GM18520 (cell line): ENCODE measurements around the gene CNDP1.
"Not testable (repeated sequence)": the region's sequence is repeated elsewhere in the genome, so short reads cannot be mapped to it uniquely, and the experiment has no call there.

ENCODE experiments used
- ATAC-seq: cut with Tn5 transposase; IDR thresholded peaks from one replicate; pipeline ENCODE4 v1.9.1; 2021; ENCODE audit not compliant: unreplicated experiment

The CNDP1 gene

GRCh38 chr18:74519320-74520095 is 14.8 kb upstream of the CNDP1 start:
- ATAC-seq: no peak

GRCh38 chr18:74520096-74520833 is 14.0 kb upstream of the CNDP1 start:
- no peak for ATAC-seq

DNA sequence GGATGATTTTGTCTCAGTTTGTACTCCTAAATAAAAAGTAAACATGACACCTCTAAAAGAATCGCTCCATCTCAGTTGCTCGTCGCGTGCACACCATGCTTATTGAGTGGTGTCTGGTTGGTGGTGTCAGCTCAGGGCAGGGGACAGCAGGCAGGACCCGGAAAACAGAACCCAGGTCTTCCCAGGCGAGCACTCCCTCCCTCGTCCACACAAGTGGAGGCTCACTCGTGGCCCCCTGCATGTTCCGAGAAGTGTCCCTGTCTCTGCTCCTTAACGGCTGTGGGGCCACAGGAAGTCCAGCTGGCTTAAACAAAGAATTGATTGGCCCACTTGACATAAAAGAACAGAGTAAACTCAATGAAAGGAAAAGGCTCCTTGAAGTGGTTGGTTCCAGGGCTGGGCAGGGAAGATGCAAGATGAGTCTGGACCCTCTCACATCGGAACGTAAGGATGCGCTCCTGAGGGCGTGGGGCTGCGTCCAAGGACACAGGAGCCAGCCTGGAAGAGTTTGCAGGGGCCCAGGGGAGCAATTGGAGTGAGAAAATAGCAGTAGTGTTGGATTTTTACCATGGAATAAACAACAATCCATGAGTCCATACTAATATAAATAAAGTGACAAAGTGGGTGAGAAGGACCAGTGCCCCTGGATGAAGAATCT is 13.1 kb upstream of the CNDP1 start:
- ATAC-seq: no peak

GRCh38 chr18:74522635-74523548 is 11.4 kb upstream of the CNDP1 start:
- no peak for ATAC-seq

DNA sequence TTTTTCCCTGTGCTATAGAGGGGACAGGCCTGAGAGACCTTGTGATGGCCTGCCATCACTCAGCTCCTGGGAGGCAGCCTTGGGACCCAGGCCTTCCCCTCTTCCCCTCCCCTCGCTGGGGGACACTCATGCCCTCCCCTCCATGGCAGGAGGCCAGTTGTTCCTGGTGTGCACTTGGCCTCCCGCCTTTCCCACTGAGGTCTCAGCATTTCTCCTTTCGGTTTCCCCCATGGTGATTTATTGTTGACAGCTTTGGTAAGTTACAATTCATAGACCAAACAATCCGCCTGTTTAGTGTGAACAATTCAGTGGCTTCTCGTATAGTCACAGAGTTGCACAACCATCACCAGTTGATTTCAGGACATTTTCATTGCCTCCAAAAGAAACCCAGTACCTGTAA is 10.2 kb upstream of the CNDP1 start:
- ATAC-seq: no peak

- not testable (repeated sequence) for ATAC-seq
Measured at GRCh38 chr18:74524915-74525314, 9.4 kb upstream of the CNDP1 start.

GRCh38 chr18:74525741-74526140 is 8.6 kb upstream of the CNDP1 start:
- ATAC-seq: no peak

- no peak for ATAC-seq
Measured at GRCh38 chr18:74526488-74526887, 7.8 kb upstream of the CNDP1 start.

DNA sequence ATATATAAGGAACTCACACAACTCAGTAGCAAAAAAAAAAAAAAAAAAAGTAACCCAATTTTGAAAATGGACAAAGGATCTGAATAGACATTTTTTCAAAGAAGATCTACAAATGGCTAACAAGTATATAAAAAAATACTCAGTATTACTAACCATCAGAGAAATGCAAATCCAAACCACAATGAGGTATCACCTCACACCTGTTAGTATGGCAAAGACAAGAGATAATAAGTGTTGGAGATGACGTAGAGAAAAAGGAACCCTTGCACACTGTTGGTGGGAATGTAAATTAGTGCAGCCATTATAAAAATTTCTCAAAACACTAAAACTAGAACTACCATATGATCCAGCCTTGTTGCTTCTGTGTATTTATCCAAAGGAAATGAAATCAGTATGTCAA is 5.8 kb upstream of the CNDP1 start:
- ATAC-seq: peak; percentile 93

DNA sequence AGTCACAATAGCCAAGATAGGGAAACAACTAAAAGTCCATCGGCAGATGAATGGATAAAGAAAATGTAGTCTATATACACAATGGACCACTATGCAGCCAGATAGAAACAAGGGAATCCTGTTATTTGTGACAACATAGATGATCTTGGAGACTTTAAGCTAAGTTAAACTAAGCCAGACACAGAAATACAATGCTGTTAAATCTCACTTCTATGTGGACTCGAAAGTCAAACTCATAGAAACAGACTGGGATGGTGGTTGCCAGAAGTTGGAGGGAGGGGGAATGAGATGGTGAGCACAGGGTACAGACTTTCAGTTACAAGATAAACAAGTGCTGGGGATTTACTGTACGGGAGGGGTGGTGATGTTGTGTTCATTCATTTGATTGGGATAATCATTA is 5.4 kb upstream of the CNDP1 start:
- ATAC-seq: no peak

GRCh38 chr18:74529378-74529777 is 4.9 kb upstream of the CNDP1 start:
- no peak for ATAC-seq

DNA sequence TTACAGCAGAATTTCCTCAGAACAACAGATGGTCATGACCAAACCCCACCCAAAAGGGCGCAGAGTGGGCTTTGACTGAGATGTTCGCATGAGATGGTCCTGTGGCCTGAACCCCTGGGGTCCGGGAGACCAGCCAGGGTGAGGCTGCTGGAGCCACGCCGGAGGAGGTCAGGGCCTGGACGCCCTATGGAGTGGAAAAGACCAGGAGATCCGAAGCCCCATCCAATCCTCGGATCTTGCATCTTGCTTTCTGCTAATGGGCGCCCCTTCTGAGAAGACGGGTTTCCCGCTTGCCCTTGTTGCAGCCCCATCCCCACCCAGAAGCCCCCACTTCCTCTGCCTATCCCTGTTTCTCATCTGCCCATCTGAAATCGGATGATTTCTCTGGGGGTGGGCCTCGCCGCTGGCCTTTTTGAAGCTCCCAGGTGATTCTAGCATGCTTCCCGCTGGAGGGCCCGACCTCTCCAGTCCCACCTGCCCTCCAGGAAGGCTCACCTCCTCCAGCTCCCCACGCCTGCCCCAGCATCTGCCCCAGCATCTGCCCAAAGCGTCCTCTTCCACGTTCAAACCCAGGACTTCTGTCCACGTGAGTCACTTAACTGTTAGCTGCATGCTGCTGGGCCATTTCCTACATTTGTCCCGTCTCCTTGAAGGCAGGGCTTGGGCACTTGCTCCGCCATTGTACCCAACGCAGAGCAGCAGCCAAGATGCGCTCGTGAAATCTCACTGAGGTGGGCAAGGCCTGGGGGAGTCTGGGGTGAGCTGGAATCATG is 4.3 kb upstream of the CNDP1 start:
- ATAC-seq: no peak

DNA sequence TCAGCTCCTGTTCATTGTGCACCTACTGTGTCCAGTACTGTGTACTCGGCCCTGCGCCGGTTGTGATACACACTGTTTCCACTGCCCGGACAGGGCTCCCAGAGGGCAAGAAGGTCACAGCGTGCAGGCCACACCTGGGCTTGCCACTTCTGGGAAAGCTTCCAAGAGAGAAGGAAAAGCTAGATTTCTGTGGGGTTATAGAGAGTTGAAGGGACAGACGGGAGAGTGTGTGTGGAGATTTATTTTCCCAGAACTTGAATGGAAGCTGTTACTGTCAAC is 3.8 kb upstream of the CNDP1 start:
- ATAC-seq: no peak

DNA sequence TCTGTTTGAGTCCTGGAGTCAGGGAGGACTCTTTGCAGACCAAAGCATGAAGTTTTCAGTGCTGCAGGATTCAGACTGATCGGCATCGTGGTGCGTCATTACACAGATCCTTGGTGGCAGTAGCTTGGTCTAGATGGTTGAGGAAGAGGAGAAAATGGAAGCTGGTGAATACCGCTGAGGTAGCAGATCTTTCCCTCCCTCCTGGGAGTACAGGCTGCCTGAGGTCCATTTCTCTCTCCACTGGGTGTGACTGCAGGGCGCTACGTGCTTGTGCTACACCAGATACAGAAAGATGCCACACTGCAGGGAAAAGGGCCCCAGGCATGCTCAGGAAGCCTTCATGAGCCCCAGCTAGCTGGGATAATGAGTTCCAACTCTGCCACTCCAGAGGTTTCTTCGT is 3.3 kb upstream of the CNDP1 start:
- ATAC-seq: no peak

- no peak for ATAC-seq
Measured at GRCh38 chr18:74532511-74533025, 1.7 kb upstream of the CNDP1 start.

DNA sequence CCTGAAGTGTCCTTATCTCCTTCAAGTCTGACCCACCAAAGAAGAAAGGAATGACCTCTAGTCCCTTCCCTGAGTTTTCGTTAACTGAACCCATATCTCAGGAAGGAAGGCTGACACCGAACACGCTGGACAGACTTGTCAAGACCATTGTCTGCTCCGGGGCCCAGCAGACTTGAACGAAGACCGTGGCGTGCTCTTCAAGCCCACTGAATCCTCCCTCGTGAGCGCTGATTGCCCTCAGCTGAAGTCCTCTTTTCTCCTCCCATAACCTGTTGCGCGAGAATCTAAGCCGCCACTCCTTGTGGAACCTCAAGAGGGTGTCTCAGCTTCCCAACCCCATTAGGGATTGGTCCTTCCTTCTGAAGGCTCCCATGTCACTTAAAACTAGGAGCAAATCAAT is 634 bp upstream of the CNDP1 start:
- no peak for ATAC-seq

DNA sequence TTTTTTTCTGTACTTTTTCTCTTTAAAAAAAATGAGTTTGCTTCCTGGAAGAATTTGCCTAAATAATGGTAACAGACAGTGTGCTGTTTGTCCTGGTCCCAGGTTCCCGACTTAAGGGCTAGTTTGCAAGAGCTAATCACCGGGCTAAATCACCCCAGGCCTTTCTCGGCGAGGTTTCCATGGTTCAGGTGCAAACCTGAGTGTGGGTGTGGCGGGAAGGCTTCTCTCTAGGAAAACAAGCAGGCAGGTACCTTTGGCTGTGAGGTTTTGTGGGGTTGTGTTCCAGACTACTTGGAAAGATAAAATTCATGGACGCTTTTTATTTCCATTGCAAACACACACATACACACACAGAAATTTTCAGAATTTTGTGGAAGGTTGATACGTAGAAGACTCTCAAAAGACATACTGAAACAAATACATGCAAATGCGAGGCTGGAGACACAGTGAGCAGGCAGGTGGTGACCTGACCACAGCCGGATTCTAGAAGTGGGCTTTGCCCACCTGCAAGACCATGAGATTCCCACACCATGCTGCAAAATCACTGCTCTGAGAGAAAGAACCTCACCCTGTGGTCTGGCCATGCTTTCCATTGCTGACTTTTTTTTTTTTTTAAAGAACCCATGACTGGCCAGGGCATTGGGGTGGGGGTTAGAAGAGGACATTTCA is 815 bp downstream of the CNDP1 start:
- ATAC-seq: peak; percentile 82

DNA sequence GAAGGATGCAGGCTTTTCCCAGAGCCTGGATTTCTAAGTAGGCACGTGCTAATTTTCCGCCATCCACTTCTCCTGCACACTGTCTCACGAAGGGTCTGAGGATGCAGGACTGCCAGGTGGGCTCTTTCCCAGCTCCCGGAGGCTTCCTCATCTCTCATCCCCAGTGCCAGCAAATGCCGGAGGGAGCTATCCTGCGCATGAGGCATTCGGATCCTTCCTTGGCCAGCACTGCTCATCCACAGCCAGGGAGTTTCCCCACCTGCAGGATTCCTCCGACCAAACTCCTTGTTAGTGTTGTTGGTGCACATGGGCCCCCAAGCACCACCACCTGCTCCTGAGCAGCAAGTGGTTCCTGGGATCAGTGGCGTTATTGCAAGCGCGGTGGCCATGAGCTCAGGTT is 5.0 kb downstream of the CNDP1 start:
- ATAC-seq: no peak

DNA sequence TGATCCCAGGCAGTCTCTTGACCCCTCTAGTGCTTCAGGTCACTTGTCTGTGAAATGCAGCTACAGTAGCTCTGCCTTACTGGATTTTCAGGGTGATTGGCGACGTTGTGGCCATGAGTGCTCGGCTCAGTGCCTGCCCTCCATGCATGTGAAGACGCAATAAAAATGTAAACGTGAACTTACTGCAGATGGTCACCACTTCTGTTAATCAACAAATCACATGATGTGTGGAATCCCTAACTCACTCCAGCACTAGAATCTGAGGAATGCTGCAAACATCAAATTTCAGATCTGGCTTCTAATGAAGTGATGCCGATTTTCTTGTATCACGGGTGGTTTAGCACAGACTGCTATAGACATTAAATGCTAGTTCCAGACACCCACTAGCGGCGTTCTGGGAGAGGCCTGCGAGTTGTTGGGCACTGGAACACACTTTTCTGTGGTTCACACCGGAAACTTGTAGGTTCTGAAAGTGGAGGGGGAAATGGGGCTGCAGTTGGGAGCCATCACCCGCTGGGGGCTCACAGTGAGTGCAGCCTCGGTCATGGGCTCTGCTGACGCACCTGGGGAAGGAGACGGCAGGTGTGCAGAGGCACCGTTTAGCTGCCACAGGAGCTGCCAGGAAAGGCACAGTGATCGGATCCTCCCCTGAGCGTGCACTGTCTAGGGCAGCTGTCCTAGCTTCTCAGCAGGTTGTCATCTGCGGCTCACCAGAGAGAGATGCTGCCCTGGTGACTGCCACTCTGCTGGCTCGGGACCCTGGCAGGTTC is 6.5 kb downstream of the CNDP1 start:
- no peak for ATAC-seq
